ENCODE measurements around the gene PWWP3B. TPM values are rescaled to one million over a fixed set of nuclear protein-coding genes. Genes with fewer than 3 reads are reported as not detected.

Gene PWWP3B
- total RNA-seq, 1 experiment from 2014 or later, result 0.26 TPM

DNA sequence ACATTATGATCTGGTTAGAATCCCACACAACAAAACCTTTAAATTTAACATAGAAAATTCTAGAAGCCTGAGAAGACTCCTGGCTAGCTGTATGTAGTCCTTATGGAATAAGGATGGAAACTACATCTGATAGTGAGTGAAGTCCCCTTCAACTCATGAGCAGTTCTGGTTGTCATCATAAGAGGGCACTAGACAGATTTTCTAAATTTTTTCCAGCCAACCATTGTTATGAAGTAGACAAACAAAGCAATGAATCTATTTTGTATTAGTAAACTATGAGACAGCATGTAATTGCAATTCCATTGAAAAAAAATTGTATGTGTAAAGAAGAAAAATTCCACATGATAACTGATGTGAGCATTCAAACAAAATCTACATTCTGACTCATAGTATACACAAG is 35.2 kb downstream of the PWWP3B start:
- no TSS peak for BruUV-seq (replicated peaks)
- intact Hi-C loops (cut with micrococcal nuclease), result no loop called here
- no peak for DNase-seq (ENCODE audit: unreplicated experiment)

DNA sequence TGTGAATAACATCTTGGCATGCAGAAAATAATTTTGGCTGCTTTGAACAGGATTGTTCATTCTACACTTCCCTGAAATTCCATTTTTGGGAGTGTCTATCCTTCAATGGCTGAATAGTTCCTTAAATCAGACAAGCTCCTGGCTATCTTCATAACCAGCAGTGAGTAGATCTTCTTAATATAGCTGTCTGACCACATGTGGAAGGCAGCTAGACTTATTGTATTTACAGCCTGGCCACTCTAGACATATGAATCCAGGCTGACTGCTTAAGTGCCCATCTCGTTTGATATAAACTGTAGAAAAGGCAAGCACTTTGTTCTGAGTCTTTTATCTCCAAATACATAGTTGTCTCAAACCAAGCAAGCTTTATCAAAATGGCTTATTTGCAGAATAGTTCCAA is 40.0 kb downstream of the PWWP3B start:
- peaks cover 11% of the 10 kb centered on the region for H3K9me3 Mint-ChIP-seq (ENCODE audit: unreplicated experiment)
- H3K4me3 Mint-ChIP-seq (ENCODE audit: unreplicated experiment), result no peak overlapping the region
- intact Hi-C loops (cut with micrococcal nuclease), result no loop called here
- no peaks in the 10 kb centered on the region for H3K36me3 Mint-ChIP-seq (ENCODE audit: insufficient read depth, unreplicated experiment)
- H3K27ac Mint-ChIP-seq (ENCODE audit: low read depth, unreplicated experiment), result no peak overlapping the region
- no peak for DNase-seq (ENCODE audit: unreplicated experiment)
- CTCF ChIA-PET, result interaction anchor here (0.6 kb wide), 1 partner anchor 12 kb away, joined by 3 read pairs; no protein-coding TSS in a partner anchor
- H3K4me1 Mint-ChIP-seq (ENCODE audit: insufficient read depth, unreplicated experiment), result no peaks in the 10 kb centered on the region
- TF ChIP-seq, protein P1, sequence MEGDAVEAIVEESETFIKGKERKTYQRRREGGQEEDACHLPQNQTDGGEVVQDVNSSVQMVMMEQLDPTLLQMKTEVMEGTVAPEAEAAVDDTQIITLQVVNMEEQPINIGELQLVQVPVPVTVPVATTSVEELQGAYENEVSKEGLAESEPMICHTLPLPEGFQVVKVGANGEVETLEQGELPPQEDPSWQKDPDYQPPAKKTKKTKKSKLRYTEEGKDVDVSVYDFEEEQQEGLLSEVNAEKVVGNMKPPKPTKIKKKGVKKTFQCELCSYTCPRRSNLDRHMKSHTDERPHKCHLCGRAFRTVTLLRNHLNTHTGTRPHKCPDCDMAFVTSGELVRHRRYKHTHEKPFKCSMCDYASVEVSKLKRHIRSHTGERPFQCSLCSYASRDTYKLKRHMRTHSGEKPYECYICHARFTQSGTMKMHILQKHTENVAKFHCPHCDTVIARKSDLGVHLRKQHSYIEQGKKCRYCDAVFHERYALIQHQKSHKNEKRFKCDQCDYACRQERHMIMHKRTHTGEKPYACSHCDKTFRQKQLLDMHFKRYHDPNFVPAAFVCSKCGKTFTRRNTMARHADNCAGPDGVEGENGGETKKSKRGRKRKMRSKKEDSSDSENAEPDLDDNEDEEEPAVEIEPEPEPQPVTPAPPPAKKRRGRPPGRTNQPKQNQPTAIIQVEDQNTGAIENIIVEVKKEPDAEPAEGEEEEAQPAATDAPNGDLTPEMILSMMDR (IDR thresholded peaks at IDR 0.05; ENCODE audit: unreplicated experiment), result no peak
- peaks cover 80% of the 10 kb centered on the region for H3K27me3 Mint-ChIP-seq (ENCODE audit: insufficient read depth, unreplicated experiment)
- BruUV-seq (replicated peaks), result no TSS peak
- POLR2A ChIA-PET, result no interaction called here

More for the DNA sequence above, 35.2 kb downstream of the PWWP3B start:
- Mint-ChIP-seq H3K4me3 (ENCODE audit: unreplicated experiment) (no peak overlapping the region), H3K36me3 (ENCODE audit: insufficient read depth, unreplicated experiment) (no peaks in the 10 kb centered on the region), H3K27ac (ENCODE audit: low read depth, unreplicated experiment) (no peak overlapping the region), H3K27me3 (ENCODE audit: insufficient read depth, unreplicated experiment) (peaks cover 37% of the 10 kb centered on the region), H3K4me1 (ENCODE audit: insufficient read depth, unreplicated experiment) (no peaks in the 10 kb centered on the region), H3K9me3 (ENCODE audit: unreplicated experiment) (no peaks in the 10 kb centered on the region)
- CTCF ChIA-PET, result no interaction called here
- TF ChIP-seq, protein P1 (IDR thresholded peaks at IDR 0.05; ENCODE audit: unreplicated experiment), result no peak
- POLR2A ChIA-PET, result no interaction called here

Other genes starting within 250 kb of the PWWP3B start
- not detected in 2 replicates for gene SERPINA7, start 129.6 kb upstream of the PWWP3B start, total RNA-seq (2022)

Data from MCF 10A (cell line).